NOMO-1 treated with DMSO at 0.1 percent for 48 hours (cell line): ENCODE data around the gene NCAM1.

Experiments used
- DNase-seq: peaks from one replicate; lab custom pipeline; 2025; ENCODE audit not compliant: unreplicated experiment; lab: John Stamatoyannopoulos, UW

The NCAM1 gene

GRCh38 chr11:113083571-113083970, 122.4 kb downstream of the NCAM1 start:
- no peak for DNase-seq

- DNase-seq = no peak
These were observed 123.1 kb downstream of the NCAM1 start for GRCh38 chr11:113084297-113084696.

DNA sequence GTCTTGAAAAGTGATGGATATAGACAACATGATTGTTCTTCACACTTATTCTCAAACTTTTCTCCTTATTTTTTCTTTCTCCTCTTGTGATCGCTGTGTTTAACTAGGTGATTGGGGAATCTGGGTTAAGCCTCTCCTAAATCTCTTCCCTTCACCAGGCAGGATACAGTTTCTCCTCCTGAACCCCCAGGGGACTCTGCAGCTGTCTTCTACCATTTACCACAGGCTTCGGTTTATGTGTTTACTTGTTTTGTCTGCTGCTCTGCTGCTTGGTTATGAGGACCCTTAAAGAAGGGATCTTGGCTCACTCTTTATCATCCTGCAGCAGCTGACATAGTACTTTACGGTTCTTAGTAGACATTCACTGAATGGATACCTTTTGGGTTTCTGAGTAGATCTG, 124.2 kb downstream of the NCAM1 start:
- DNase-seq = no peak

DNA sequence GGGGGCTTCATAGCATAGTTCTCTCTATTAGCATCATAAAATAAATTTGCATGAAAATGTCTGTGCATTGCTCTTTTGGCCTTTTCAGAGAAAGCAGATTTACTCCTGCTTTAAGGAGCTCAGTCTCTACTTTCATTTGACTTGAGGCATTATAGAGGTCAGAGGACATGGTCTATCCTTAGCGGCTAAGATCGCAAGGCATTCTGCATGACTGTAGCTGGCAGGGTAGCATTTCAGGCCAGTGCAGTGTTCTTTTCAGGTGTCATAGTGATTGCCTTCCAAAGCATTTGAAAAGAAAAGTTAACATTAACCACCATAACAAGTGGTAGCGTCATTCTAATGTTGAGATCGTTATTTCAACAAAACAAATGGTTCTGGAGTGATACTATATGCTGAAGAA, 126.5 kb downstream of the NCAM1 start:
- no peak for DNase-seq

DNA sequence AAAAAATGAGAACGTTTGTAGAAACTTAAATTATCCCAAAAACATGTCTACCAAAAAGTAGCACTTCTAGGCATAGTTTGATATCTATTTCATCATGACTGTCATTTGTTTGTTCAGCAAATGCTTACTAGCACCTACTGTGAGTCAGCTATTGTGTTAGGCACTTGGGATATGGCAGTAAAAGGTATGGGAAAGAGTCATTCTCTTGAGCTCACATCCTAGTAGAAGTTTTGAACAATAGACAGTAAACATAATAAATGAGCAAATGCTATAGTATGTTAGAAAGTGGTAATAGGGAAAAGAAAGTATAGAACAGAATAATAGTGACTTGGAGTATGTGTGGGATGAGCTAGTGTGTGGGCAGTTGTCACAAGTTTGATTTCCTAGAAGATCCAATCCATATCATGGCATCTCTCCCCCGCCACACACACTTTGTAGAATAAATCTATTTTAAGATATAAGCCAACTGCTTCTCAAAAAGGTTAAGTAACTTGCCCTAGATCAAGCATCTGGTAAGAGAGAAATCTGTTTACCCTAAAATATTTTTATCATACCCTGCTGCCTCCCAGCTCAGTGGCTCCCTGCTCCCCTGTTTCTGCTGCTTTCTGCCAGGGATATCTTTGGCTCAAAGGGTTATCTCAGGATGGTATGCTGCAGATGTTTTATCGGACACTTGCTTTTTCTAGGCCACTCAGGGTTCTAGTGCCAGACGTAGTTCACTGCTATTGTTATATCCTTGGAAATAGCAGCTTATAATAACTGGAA, 129.7 kb downstream of the NCAM1 start:
- DNase-seq = no peak

GRCh38 chr11:113091481-113091780, 130.2 kb downstream of the NCAM1 start:
- peak; percentile 1 for DNase-seq

- no peak for DNase-seq
These were observed 135.4 kb downstream of the NCAM1 start for GRCh38 chr11:113096648-113097047.

DNA sequence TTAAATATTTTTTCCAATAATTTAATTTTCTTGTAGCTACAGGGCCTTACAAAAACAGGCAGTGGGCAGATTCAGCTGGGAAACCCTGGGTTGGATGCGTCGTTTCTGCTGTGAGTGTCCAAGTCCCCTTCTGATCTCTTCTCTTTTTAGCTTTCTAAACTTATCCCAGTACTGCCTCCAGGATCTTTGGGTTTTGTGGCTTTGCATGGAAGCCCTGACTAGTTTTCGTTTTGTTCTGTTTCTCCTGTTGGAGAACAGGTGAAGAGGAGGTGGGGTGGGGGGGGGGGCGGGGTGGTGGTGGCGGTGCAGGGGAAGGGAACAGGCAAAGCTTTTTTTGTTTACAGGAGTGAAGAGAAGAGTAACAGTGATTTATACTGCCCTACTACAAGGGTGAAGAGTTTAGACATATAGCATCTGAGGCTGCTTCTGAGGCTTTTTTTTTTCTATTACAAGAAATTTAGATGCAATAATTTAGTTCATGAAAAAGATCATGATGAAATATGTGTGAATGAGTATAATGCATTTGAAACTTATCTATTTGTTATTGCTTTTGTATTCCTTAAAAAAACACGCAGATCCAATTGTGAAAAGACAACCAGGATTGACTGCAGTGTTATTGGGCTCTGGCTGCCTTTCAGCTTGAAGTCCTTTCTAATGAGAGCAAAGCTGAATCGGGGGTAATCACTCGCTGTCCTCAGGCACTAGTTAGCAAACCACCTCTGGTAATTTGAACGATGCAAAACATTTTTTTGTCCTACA, 142.9 kb downstream of the NCAM1 start:
- DNase-seq = no peak

- no peak for DNase-seq
These were observed 143.6 kb downstream of the NCAM1 start for GRCh38 chr11:113104691-113105251.

DNA sequence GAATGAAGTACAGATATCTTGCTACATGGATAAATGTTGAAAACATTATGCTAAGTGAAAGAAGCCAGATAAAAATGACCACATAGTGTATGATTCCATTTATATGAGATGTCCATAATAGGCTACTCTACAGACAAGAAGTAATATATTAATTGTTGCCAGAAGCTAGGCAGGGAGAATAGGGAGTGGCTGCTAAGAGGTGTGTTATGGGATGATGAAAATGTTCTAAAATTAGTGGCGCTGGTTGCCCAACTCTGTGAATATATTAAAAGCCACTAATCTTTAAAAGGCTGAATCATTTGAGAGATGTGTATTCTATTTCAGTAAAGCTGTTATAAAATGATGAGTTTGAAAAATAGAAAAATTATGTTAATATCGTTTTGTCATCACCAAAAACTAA, 144.4 kb downstream of the NCAM1 start:
- DNase-seq = peak; percentile 56

GRCh38 chr11:113106507-113106906, 145.3 kb downstream of the NCAM1 start:
- no peak for DNase-seq

- no peak for DNase-seq
These were observed 148.8 kb downstream of the NCAM1 start for GRCh38 chr11:113110046-113110445.

- no peak for DNase-seq
These were observed 149.9 kb downstream of the NCAM1 start for GRCh38 chr11:113111156-113111555.

DNA sequence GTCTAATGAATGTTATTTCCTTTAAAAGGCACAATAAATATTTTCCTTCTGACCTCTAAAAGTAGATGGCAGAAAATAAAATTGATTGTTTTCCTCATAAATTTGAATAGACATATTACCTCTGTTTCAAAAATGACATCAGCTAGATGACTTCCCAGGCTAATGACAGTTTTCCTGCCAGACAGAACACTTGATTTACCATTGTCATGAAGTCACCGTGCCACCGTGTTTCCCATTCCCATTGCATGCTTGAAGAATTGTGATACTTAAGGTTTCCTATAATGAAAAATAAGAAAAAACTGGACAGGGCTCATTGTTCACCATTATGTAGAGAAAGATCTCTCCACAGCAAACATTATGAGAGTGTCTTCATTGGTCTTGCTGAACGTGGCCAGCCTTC, 151.1 kb downstream of the NCAM1 start:
- DNase-seq = no peak

DNA sequence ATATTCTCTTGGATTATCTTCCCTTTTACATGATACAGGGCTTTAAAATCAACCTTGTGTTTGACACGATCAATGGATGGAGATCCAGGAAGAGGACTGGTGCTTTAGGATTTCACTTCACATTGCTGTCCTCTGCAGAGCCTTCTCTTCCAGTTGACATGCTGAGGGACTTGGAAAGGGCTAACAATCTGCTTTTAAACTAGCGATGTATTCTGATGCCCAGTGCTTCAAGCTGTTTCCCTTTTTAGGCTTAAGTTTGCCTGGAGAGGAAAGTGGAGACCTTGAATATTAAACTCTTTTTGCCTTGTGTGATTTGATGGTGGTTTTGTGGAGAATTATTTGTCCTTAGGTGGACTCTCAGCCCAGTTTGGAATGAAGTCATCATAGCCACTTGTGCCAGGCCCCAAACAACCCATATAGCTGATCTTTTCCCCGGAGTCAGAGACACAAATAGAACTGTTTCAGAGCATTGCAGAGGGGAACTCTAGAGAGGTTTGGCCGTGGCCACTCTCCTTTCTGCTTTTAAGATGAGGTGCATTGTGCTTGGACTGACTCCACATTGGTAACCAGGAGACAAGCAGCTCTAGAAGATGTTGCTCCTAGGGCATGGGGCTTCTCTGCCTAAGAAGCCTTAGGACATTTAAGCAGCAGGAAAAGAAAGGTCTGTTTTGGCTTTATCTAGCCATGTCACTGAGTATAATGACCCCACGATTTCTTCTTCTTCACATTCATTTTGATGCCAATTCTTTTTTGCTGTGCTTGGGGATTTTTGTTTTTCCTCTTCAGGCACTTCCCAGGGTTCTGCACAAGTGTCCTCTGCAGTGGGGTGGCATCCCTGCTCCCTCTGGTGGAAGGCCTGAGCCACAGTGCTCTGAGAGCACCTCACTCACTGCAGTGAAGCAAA, 152.8 kb downstream of the NCAM1 start:
- peak; percentile 71 for DNase-seq

DNA sequence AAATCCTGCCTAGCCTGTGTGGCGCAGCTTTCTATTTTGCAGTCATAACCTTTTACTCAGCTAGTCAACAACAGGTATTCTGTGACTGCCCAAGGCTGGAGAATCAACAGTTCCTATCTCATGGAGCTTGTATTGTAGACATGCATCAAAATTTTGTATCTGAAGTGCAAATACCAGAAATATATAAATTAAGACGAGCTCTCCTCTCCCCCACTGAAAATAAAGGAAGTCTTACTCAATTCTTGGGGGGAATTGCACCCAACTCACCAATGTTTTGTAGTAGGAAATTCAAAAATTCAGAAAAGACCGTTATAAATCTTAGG, 153.4 kb downstream of the NCAM1 start:
- peak; percentile 29 for DNase-seq

- DNase-seq = no peak
These were observed 156.9 kb downstream of the NCAM1 start for GRCh38 chr11:113118104-113118503.

DNA sequence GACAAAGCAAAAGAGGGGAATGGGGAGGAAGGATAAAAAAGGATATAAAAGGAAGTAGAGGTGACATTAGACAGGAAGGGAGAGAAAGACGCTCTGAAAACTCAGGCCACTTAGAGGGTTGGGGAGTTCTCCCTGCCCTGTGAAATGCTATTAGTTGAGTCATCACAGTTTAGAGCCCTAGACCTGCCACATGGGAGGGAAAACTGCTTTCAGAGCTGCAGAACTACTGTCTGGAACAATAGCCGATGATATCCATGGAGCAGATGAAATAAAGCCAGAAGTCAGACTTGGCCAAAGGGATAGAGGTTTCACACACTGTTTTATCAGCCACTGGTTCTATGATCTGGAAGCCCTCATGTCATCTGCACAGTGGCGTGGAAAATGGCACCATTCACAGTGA, 157.9 kb downstream of the NCAM1 start:
- no peak for DNase-seq

GRCh38 chr11:113119966-113120736, 158.9 kb downstream of the NCAM1 start:
- no peak for DNase-seq

- no peak for DNase-seq
These were observed 160.5 kb downstream of the NCAM1 start for GRCh38 chr11:113121746-113122145.

DNA sequence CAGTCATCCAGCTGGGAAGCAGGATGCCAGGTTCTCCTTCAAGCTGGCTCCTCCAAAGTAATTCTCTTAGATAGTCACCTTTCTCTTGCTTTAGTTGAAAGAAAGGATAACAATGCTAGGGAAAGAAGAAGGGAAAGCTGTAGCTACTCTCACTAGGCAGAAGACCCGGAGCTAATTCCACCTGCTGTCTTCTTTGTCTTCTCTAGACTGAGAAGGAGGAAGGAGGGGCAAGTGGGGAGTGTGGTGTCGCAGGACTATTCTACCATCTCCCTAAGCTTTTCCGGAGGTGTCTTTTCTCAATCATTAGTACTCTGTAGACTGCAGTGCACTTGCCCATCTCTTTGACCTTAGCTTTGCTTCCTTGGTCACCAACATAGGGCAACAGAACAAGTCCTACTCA, 162.8 kb downstream of the NCAM1 start:
- DNase-seq = no peak
